Osteocyte (in vitro differentiated cells): Measurements from ENCODE around the gene ZSWIM3. TPM values are rescaled to one million over a fixed set of nuclear protein-coding genes. Genes with fewer than 3 reads are reported as not detected.

Experiments
- DNase-seq: peaks from one replicate; pipeline ENCODE4 v3.0.0; 2021; ENCODE audit warnings: mixed read lengths; ENCODE audit not compliant: unreplicated experiment; ENCODE audit errors: extremely low spot score
- H3K27ac Mint-ChIP-seq: one replicate; pipeline ENCODE4 v1.8.0; 2021; ENCODE audit warnings: mild to moderate bottlenecking, mixed read lengths; ENCODE audit not compliant: unreplicated experiment
- H3K27me3 Mint-ChIP-seq: one replicate; pipeline ENCODE4 v1.8.0; 2021; ENCODE audit warnings: mixed read lengths; ENCODE audit not compliant: unreplicated experiment
- H3K36me3 Mint-ChIP-seq: one replicate; pipeline ENCODE4 v1.8.0; 2021; ENCODE audit warnings: mixed read lengths; ENCODE audit not compliant: unreplicated experiment
- H3K4me1 Mint-ChIP-seq: one replicate; pipeline ENCODE4 v1.8.0; 2021; ENCODE audit warnings: mixed read lengths; ENCODE audit not compliant: unreplicated experiment
- H3K4me3 Mint-ChIP-seq: one replicate; pipeline ENCODE4 v1.8.0; 2021; ENCODE audit warnings: mild to moderate bottlenecking, moderate library complexity, mixed read lengths; ENCODE audit not compliant: unreplicated experiment
- H3K9me3 Mint-ChIP-seq: one replicate; pipeline ENCODE4 v1.8.0; 2021; ENCODE audit warnings: mixed read lengths; ENCODE audit not compliant: unreplicated experiment
- CTCF ChIP-seq: fragments of 200-600 bp; sonication (generic); IDR thresholded peaks from 2 replicates; pipeline ENCODE4 v1.5.0; 2021; ENCODE audit warnings: antibody characterized with exemption, mild to moderate bottlenecking, moderate library complexity
- total RNA-seq: library from RNA; stranded (reverse); gene quantifications from 2 replicates; pipeline ENCODE4 v1.2.1, GENCODE V29; 2021

Gene ZSWIM3
- total RNA-seq, 1 donor from 2014 or later: 3.9 TPM

- Mint-ChIP-seq H3K4me1 (peaks cover 42% of the 10 kb centered on the region), H3K36me3 (peaks cover 2% of the 10 kb centered on the region), H3K9me3 (no peaks in the 10 kb centered on the region), H3K4me3 (no peak overlapping the region), H3K27ac (no peak overlapping the region), H3K27me3 (no peaks in the 10 kb centered on the region)
- no peak for TF ChIP-seq CTCF
- no peak for DNase-seq
Observed at GRCh38 chr20:45859916-45860315, 2.5 kb downstream of the ZSWIM3 start.

GRCh38 chr20:45860560-45861220, 3.3 kb downstream of the ZSWIM3 start:
- no peak for DNase-seq
- Mint-ChIP-seq H3K9me3 (no peaks in the 10 kb centered on the region), H3K4me3 (no peak overlapping the region), H3K27ac (no peak overlapping the region), H3K36me3 (peaks cover 2% of the 10 kb centered on the region), H3K4me1 (peaks cover 39% of the 10 kb centered on the region), H3K27me3 (no peaks in the 10 kb centered on the region)
- no peak for TF ChIP-seq CTCF

GRCh38 chr20:45861221-45862075, 4.0 kb downstream of the ZSWIM3 start:
- H3K4me1 Mint-ChIP-seq: peaks cover 33% of the 10 kb centered on the region
- no peak overlapping the region for H3K27ac Mint-ChIP-seq
- no peak for TF ChIP-seq CTCF
- no peaks in the 10 kb centered on the region for H3K27me3 Mint-ChIP-seq
- H3K9me3 Mint-ChIP-seq: no peaks in the 10 kb centered on the region
- H3K4me3 Mint-ChIP-seq: no peak overlapping the region
- H3K36me3 Mint-ChIP-seq: peaks cover 2% of the 10 kb centered on the region
- DNase-seq: no peak

- TF ChIP-seq CTCF: no peak
Observed at GRCh38 chr20:45863543-45864470, 6.4 kb downstream of the ZSWIM3 start.

More at GRCh38 chr20:45863543-45864470, 6.4 kb downstream of the ZSWIM3 start:
- Mint-ChIP-seq H3K27ac (no peak overlapping the region), H3K4me3 (no peak overlapping the region), H3K36me3 (peaks cover 2% of the 10 kb centered on the region), H3K9me3 (no peaks in the 10 kb centered on the region), H3K27me3 (no peaks in the 10 kb centered on the region), H3K4me1 (peaks cover 15% of the 10 kb centered on the region)
- no peak for DNase-seq
